ENCODE data around the gene SMNDC1.

DNA sequence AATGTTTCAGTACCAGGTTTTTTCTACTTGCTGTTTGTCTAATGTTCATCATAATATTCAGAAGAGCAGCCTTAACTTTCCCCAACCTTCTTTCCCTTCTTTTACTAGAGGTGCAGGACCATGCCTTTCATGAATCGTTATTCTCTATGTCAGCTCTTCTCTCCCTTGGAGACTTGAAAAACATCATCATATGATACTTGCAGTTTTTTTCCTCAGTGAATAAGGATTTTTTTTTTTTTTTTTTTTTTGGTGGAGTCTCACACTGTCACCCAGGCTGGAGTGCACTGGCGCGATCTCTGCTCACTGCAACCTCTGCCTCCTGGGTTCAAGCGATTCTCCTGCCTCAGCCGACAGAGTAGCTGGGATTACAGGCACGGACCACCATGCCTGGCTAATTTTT is 30.1 kb downstream of the SMNDC1 start:
- TF ChIP-seq EP300 (IDR thresholded peaks at IDR 0.05; ENCODE audit: borderline replicate concordance) (no peak), RAD21 (IDR thresholded peaks at IDR 0.05; ENCODE audit: low read depth) (no peak), ZBTB7A (IDR thresholded peaks at IDR 0.05; ENCODE audit: low read depth) (no peak), TAF1 (IDR thresholded peaks at IDR 0.05; ENCODE audit: low read depth) (no peak), YY1 (IDR thresholded peaks at IDR 0.05; ENCODE audit: low read depth) (no peak), CREB1 (IDR thresholded peaks at IDR 0.05; ENCODE audit: low read depth) (no peak), CEBPB (IDR thresholded peaks at IDR 0.05) (no peak), TCF12 (IDR thresholded peaks at IDR 0.05; ENCODE audit: low read depth) (no peak), EGR1 (IDR thresholded peaks at IDR 0.05) (no peak), FOXM1 (IDR thresholded peaks at IDR 0.05; ENCODE audit: borderline replicate concordance, low read depth) (no peak), TEAD4 (IDR thresholded peaks at IDR 0.05) (no peak)
- TF ChIP-seq, protein P1, sequence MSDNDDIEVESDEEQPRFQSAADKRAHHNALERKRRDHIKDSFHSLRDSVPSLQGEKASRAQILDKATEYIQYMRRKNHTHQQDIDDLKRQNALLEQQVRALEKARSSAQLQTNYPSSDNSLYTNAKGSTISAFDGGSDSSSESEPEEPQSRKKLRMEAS (IDR thresholded peaks at IDR 0.05): no peak
- TF ChIP-seq, protein P2, sequence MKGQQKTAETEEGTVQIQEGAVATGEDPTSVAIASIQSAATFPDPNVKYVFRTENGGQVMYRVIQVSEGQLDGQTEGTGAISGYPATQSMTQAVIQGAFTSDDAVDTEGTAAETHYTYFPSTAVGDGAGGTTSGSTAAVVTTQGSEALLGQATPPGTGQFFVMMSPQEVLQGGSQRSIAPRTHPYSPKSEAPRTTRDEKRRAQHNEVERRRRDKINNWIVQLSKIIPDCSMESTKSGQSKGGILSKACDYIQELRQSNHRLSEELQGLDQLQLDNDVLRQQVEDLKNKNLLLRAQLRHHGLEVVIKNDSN (IDR thresholded peaks at IDR 0.05): no peak
- TF ChIP-seq, protein P3, sequence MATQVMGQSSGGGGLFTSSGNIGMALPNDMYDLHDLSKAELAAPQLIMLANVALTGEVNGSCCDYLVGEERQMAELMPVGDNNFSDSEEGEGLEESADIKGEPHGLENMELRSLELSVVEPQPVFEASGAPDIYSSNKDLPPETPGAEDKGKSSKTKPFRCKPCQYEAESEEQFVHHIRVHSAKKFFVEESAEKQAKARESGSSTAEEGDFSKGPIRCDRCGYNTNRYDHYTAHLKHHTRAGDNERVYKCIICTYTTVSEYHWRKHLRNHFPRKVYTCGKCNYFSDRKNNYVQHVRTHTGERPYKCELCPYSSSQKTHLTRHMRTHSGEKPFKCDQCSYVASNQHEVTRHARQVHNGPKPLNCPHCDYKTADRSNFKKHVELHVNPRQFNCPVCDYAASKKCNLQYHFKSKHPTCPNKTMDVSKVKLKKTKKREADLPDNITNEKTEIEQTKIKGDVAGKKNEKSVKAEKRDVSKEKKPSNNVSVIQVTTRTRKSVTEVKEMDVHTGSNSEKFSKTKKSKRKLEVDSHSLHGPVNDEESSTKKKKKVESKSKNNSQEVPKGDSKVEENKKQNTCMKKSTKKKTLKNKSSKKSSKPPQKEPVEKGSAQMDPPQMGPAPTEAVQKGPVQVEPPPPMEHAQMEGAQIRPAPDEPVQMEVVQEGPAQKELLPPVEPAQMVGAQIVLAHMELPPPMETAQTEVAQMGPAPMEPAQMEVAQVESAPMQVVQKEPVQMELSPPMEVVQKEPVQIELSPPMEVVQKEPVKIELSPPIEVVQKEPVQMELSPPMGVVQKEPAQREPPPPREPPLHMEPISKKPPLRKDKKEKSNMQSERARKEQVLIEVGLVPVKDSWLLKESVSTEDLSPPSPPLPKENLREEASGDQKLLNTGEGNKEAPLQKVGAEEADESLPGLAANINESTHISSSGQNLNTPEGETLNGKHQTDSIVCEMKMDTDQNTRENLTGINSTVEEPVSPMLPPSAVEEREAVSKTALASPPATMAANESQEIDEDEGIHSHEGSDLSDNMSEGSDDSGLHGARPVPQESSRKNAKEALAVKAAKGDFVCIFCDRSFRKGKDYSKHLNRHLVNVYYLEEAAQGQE (IDR thresholded peaks at IDR 0.05; ENCODE audit: low read depth): no peak

All from Ishikawa (cell line).